Smooth muscle cell (in vitro differentiated cells): Measurements from ENCODE around the gene SLC6A20. TPM values are rescaled to one million over a fixed set of nuclear protein-coding genes. Genes with fewer than 3 reads are reported as not detected.
A peak's percentile ranks its signal among the peaks of the same experiment; 100 is the strongest.

Experiments
- DNase-seq: peaks from one replicate; lab custom pipeline; 2025; ENCODE audit not compliant: unreplicated experiment; lab: John Stamatoyannopoulos, UW
- H2AFZ ChIP-seq: fragments of 200-600 bp; sonication (generic); 2 replicates; pipeline ENCODE4 v1.6.0; 2016; ENCODE audit warnings: antibody characterized with exemption, low read depth, mild to moderate bottlenecking
- H3F3A ChIP-seq: fragments of 200-600 bp; sonication (generic); 2 replicates; pipeline ENCODE4 v1.6.0; 2017; ENCODE audit warnings: antibody characterized with exemption, low read depth
- H3K27ac ChIP-seq: fragments of 200-600 bp; sonication (generic); 2 replicates; pipeline ENCODE4 v1.5.1; 2016; ENCODE audit warnings: low read depth, mild to moderate bottlenecking
- H3K27me3 ChIP-seq: fragments of 200-600 bp; sonication (generic); 2 replicates; pipeline ENCODE4 v1.6.1; 2016; ENCODE audit warnings: low read depth, mild to moderate bottlenecking
- H3K36me3 ChIP-seq: fragments of 200-600 bp; sonication (generic); 2 replicates; pipeline ENCODE4 v1.5.1; 2016; ENCODE audit warnings: low read depth
- H3K4me1 ChIP-seq: fragments of 200-600 bp; sonication (generic); 2 replicates; pipeline ENCODE4 v1.5.1; 2016; ENCODE audit warnings: low read depth
- H3K4me2 ChIP-seq: fragments of 200-600 bp; sonication (generic); 2 replicates; pipeline ENCODE4 v1.6.0; 2016; ENCODE audit warnings: mild to moderate bottlenecking
- H3K4me3 ChIP-seq: fragments of 200-600 bp; sonication (generic); 2 replicates; pipeline ENCODE4 v1.5.1; 2016; ENCODE audit warnings: mild to moderate bottlenecking
- H3K79me2 ChIP-seq: fragments of 200-600 bp; sonication (generic); 2 replicates; pipeline ENCODE4 v1.6.0; 2016; ENCODE audit warnings: low read depth, mild to moderate bottlenecking
- H3K9ac ChIP-seq: fragments of 200-600 bp; sonication (generic); 2 replicates; pipeline ENCODE4 v1.6.0; 2016; ENCODE audit warnings: low read depth
- H3K9me3 ChIP-seq: fragments of 200-600 bp; sonication (generic); replicated peaks from 2 replicates; pipeline ENCODE4 v1.5.1; 2016; ENCODE audit warnings: low read depth
- H4K20me1 ChIP-seq: fragments of 200-600 bp; sonication (generic); 2 replicates; pipeline ENCODE4 v1.6.0; 2016; ENCODE audit warnings: low read depth
- WGBS: methylation state at CpG from one replicate; pipeline ENCODE4 v1.1.7; 2016; ENCODE audit warnings: low lambda C conversion rate; 5-methylcytosine and 5-hydroxymethylcytosine counted together
- polyA plus RNA-seq: library from polyadenylated mRNA; unstranded; fragments of >200 nt; fragmentation: Nextera tagmentation; extraction: Ambion mirVana; gene quantifications from 2 replicates; pipeline ENCODE4 v1.2.1, GENCODE V29; 2016
- small RNA-seq: library from RNA; depleted of rRNA; stranded (forward); fragments of <200 nt; gene quantifications from one replicate; pipeline ENCODE3, GENCODE V24; 2014
- total RNA-seq: library from RNA; depleted of rRNA; stranded (reverse); fragments of >200 nt; gene quantifications from 2 replicates; pipeline ENCODE4 v1.2.3, GENCODE V29; 2014
- TF ChIP-seq, protein P1 (sequence below): fragments of 200-600 bp; sonication (generic); IDR thresholded peaks from 2 replicates; pipeline ENCODE4 v1.5.1; 2017; ENCODE audit warnings: borderline replicate concordance, mild to moderate bottlenecking, antibody characterized with exemption; ENCODE audit not compliant: insufficient read depth, poor library complexity, severe bottlenecking

Gene SLC6A20
- total and polyA plus RNA-seq, 2 experiments from 2014 or later = 0.10 to 0.49 TPM

GRCh38 chr3:45712434-45713110 is 83.8 kb downstream of the SLC6A20 start:
- WGBS = 43% methylated on average over 7 of the region's 7 CpGs
- no peak overlapping the region for H3K9ac ChIP-seq
- no peaks in the 10 kb centered on the region for H3K27me3 ChIP-seq
- no peaks in the 10 kb centered on the region for H3F3A ChIP-seq
- no peaks in the 10 kb centered on the region for H3K9me3 ChIP-seq
- peaks cover 24% of the 10 kb centered on the region for H4K20me1 ChIP-seq
- DNase-seq = no peak
- no peaks in the 10 kb centered on the region for H3K79me2 ChIP-seq
- no peak overlapping the region for H3K4me2 ChIP-seq
- no peak overlapping the region for H2AFZ ChIP-seq
- peaks cover 9% of the 10 kb centered on the region for H3K36me3 ChIP-seq
- TF ChIP-seq, protein P1, sequence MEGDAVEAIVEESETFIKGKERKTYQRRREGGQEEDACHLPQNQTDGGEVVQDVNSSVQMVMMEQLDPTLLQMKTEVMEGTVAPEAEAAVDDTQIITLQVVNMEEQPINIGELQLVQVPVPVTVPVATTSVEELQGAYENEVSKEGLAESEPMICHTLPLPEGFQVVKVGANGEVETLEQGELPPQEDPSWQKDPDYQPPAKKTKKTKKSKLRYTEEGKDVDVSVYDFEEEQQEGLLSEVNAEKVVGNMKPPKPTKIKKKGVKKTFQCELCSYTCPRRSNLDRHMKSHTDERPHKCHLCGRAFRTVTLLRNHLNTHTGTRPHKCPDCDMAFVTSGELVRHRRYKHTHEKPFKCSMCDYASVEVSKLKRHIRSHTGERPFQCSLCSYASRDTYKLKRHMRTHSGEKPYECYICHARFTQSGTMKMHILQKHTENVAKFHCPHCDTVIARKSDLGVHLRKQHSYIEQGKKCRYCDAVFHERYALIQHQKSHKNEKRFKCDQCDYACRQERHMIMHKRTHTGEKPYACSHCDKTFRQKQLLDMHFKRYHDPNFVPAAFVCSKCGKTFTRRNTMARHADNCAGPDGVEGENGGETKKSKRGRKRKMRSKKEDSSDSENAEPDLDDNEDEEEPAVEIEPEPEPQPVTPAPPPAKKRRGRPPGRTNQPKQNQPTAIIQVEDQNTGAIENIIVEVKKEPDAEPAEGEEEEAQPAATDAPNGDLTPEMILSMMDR = no peak
- H3K4me1 ChIP-seq = no peaks in the 10 kb centered on the region
- peak overlapping the region; percentile 50 for H3K27ac ChIP-seq
- no peak overlapping the region for H3K4me3 ChIP-seq

DNA sequence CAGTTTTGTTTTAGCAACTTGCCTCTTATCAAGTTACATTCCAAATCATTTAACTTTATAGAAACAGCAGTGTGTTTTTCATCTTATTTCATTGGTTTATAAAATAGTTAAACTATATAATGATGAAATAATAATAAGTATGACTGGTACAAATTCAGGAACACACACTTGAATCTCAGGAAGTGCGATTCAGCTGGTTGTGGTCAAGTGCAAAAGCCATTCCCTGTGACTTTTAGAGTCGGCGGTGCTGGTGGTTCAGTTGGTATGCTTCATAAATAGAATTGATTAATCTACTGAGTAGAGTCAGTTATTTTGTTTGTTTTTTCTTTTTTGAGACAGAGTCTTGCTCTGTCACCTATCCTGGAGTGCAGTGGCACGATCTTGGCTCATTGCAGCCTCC is 84.4 kb downstream of the SLC6A20 start:
- Histone ChIP-seq H3K4me2 (no peak overlapping the region), H3K27me3 (no peaks in the 10 kb centered on the region), H3F3A (no peaks in the 10 kb centered on the region), H4K20me1 (peaks cover 31% of the 10 kb centered on the region), H3K36me3 (peaks cover 16% of the 10 kb centered on the region), H3K9ac (no peak overlapping the region), H2AFZ (no peak overlapping the region), H3K4me3 (no peak overlapping the region), H3K4me1 (no peaks in the 10 kb centered on the region), H3K27ac (peak overlapping the region; percentile 50), H3K9me3 (no peaks in the 10 kb centered on the region), H3K79me2 (no peaks in the 10 kb centered on the region)
- no peak for DNase-seq
- WGBS = 69% methylated on average over 4 of the region's 4 CpGs
- TF ChIP-seq, protein P1 = no peak

DNA sequence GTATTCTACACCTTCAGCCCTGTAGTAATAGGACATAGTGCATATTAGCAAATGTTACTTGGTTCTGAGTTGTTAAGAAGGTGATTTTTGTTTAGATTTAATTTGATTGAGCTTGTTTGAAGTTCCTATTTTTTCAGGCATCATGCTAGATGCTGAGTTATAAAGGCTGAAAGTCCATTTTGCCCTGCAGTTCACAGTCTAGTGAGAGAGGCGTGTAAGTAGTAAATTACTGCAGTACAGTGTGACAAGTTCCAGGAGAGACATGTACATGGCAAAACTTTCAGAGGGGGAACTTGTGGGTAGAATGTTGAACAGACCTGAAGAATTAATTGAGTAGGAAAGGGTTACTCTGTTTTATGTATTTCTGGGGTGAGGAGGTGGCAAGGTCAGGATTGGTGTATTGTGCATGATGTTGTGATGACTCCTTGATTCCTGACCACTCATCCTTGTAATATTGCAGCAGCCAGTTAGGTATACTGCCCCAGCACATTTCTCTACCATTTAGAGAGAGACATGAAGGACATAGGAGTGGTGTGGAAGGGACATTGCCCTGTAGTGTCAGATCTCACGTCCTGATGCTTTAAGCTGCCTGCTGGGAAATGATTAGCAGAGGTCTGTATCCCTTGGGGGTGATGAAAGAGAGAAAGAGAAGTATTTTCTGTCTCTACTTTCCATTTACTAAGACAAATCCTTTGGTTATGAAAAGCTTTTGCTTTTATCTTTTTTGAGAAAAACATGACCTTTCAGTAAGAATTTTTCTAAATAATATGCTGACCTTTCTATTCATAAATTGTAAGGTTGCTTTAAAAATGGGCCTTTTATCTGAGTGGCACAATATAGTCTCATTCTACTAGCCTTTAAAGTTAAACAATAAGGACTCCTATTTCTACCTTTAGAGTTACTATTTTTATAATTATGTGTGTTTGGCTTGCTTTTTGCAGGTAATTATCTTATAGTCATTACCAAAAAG is 90.2 kb downstream of the SLC6A20 start:
- H3F3A ChIP-seq = no peaks in the 10 kb centered on the region
- no peak overlapping the region for H2AFZ ChIP-seq
- no peaks in the 10 kb centered on the region for H3K4me1 ChIP-seq
- H3K27me3 ChIP-seq = no peaks in the 10 kb centered on the region
- H3K9me3 ChIP-seq = no peaks in the 10 kb centered on the region
- H3K79me2 ChIP-seq = peaks cover 38% of the 10 kb centered on the region
- H3K4me3 ChIP-seq = no peak overlapping the region
- no peak overlapping the region for H3K9ac ChIP-seq
- H3K36me3 ChIP-seq = peaks cover 10% of the 10 kb centered on the region
- WGBS = 85% methylated on average over 2 of the region's 2 CpGs
- no peak overlapping the region for H3K4me2 ChIP-seq
- H3K27ac ChIP-seq = no peak overlapping the region
- DNase-seq = no peak
- TF ChIP-seq, protein P1 = no peak
- H4K20me1 ChIP-seq = peaks cover 67% of the 10 kb centered on the region

Small RNAs within 50 kb of the gene (small RNA-seq; reads per million reads assigned to genes)
- gene RN7SL145P = not detected

Other genes with a start within 250 kb of the SLC6A20 start
- gene LIMD1, start 201.8 kb downstream of the SLC6A20 start, total RNA-seq = 3.8 and 4.6 TPM in 2 replicates
- gene LIMD1, start 201.8 kb downstream of the SLC6A20 start, polyA plus RNA-seq = 3.6 and 4.2 TPM in 2 replicates
- 24.7 and 31.7 TPM in 2 replicates for gene SACM1L, start 107.1 kb downstream of the SLC6A20 start, total RNA-seq
- gene SACM1L, start 107.1 kb downstream of the SLC6A20 start, polyA plus RNA-seq = 12.9 and 15.8 TPM in 2 replicates
- gene LZTFL1, start 45.6 kb upstream of the SLC6A20 start, total RNA-seq = 26.1 and 29.4 TPM in 2 replicates
- gene LZTFL1, start 45.6 kb upstream of the SLC6A20 start, polyA plus RNA-seq = 5.8 and 8.6 TPM in 2 replicates
- not detected in 2 replicates for gene CCR9, start 90.0 kb upstream of the SLC6A20 start, total RNA-seq
- not detected in 2 replicates for gene CCR9, start 90.0 kb upstream of the SLC6A20 start, polyA plus RNA-seq
- gene CXCR6, start 146.9 kb upstream of the SLC6A20 start, total RNA-seq = 0.13 and 0.81 TPM in 2 replicates
- 0.19 and 0.35 TPM in 2 replicates for gene CXCR6, start 146.9 kb upstream of the SLC6A20 start, polyA plus RNA-seq
- gene FYCO1, start 199.3 kb upstream of the SLC6A20 start, total RNA-seq = 19.0 and 20.9 TPM in 2 replicates
- 4.5 and 7.4 TPM in 2 replicates for gene FYCO1, start 199.3 kb upstream of the SLC6A20 start, polyA plus RNA-seq
- gene XCR1, start 230.9 kb upstream of the SLC6A20 start, total RNA-seq = 0.76 and 1.5 TPM in 2 replicates
- gene XCR1, start 230.9 kb upstream of the SLC6A20 start, polyA plus RNA-seq = 0.30 TPM in 1 of 2 replicates, not detected in the other